Ovary (tissue), 9 donors: ENCODE data around the gene SLC22A14. TPM values are rescaled to one million over a fixed set of nuclear protein-coding genes. Genes with fewer than 3 reads are reported as not detected.

ENCODE experiments used
- DNase-seq, 5 donors: peaks; one replicate each; pipeline ENCODE4 v3.0.0-alpha.2; 2019 to 2020
- H3K27ac ChIP-seq, 2 donors: fragments of 200-600 bp; one replicate each; pipeline versions ENCODE4 v1.5.1 to v1.8.0; 2019 to 2022
- H3K27me3 ChIP-seq: fragments of 200-600 bp; one replicate; pipeline ENCODE4 v1.8.0; 2022
- H3K36me3 ChIP-seq: fragments of 200-600 bp; sonication (generic); one replicate; pipeline ENCODE4 v1.5.1; 2019
- H3K4me1 ChIP-seq: one replicate; pipeline ENCODE4 v1.8.1; 2013; ENCODE audit warnings: mild to moderate bottlenecking, moderate library complexity; ENCODE audit not compliant: insufficient read depth
- H3K4me3 ChIP-seq: fragments of 200-600 bp; sonication (generic); one replicate; pipeline ENCODE4 v1.5.1; 2017
- H3K9me3 ChIP-seq, 2 donors: fragments of 200-600 bp in 1 of 2; sonication (generic) in 1 of 2; one replicate each; pipeline versions ENCODE4 v1.5.1 to v1.8.1; 2013 to 2019; ENCODE audit warnings: mild to moderate bottlenecking in 1 of 2, moderate library complexity in 1 of 2
- CTCF ChIP-seq, 3 donors: fragments of 450-650 bp in 2 of 3; fragments of 200-600 bp in 1 of 3; IDR thresholded peaks; one replicate each; pipeline versions ENCODE4 v1.5.1 to v1.8.0; 2016 to 2022; ENCODE audit warnings: antibody characterized with exemption in 3 of 3, mild to moderate bottlenecking in 1 of 3
- EP300 ChIP-seq: sonication (generic); formaldehyde crosslinking; IDR thresholded peaks from one replicate; pipeline ENCODE4 v1.6.1; 2017; ENCODE audit warnings: antibody characterized with exemption
- POLR2A ChIP-seq: fragments of 450-650 bp; IDR thresholded peaks from one replicate; pipeline ENCODE4 v1.6.1; 2017; ENCODE audit warnings: antibody characterized with exemption, mild to moderate bottlenecking, moderate library complexity
- WGBS, 3 donors: extraction: QIAGEN DNeasy Blood & Tissue Kit in 1 of 3; methylation state at CpG; one replicate each; pipeline versions ENCODE4 v1.1.5 to v1.1.7; 2013 to 2017; 5-methylcytosine and 5-hydroxymethylcytosine counted together
- intact Hi-C, 4 donors: fragments of 100-400 bp; cut with DNase I; formaldehyde crosslinking; loops; one replicate each; pipeline versions ENCODE4 v1.11.0 to v1.15.1; 2022 to 2023
- polyA plus RNA-seq, 2 donors: library from polyadenylated mRNA; stranded (reverse); fragments of 200-250 nt in 1 of 2; fragments of 350-450 nt in 1 of 2; fragmentation: Illumina TruSeq in 1 of 2; extraction: RNeasy Lipid Tissue Mini Kit (QIAGEN cat#74804) in 1 of 2; gene quantifications; one replicate each; pipeline ENCODE4 v1.2.3, GENCODE V29; 2013 to 2014
- total RNA-seq, 7 donors: library from RNA; depleted of rRNA in 2 of 7; stranded (reverse); fragments of >200 nt in 2 of 7; fragmentation: NEBNext Ultra II Directional in 3 of 7; extraction: Animal tissue kit (Norgen Biotek cat#: 25700) in 3 of 7; gene quantifications; one replicate each; pipeline versions ENCODE4 v1.1.0 to v1.2.4, GENCODE V29; 2016 to 2023
- donor health status: DM: no; HTN: no; CAD: no; lungs with moderate emphysema.
- donor health status: DM: no; HTN: no; CAD: no.
- donor health status: Bipolar disorder and iron deficiency.
- donor health status: DM: yes; HTN: yes; CAD: no.
- donor health status: DM: no; HTN: no; CAD: no.
- donor health status: DM: yes; HTN: yes; CAD: no.

SLC22A14 gene
- total and polyA plus RNA-seq, 9 donors: 0.12 to 0.55 TPM; not detected in 7

- intact Hi-C loops: no loop called here
- no peaks in the 10 kb centered on the region for H3K36me3 ChIP-seq
- no peak overlapping the region for H3K27ac ChIP-seq
- no peaks in the 10 kb centered on the region for H3K9me3 ChIP-seq
- no peaks in the 10 kb centered on the region for H3K27me3 ChIP-seq
- no peak overlapping the region for H3K4me3 ChIP-seq
- WGBS, 3 donors: 82 to 92% (median 84%) methylated on average over 9 of the region's 9 CpGs
- TF ChIP-seq CTCF (IDR thresholded peaks at IDR 0.05): no peak
- no peak for TF ChIP-seq POLR2A
- no peak for TF ChIP-seq EP300
- no peaks in the 10 kb centered on the region for H3K4me1 ChIP-seq
- no peak for DNase-seq
Measured at GRCh38 chr3:38308456-38308855, 26.4 kb downstream of the SLC22A14 start.

- H3K27me3 ChIP-seq: no peaks in the 10 kb centered on the region
- no peak overlapping the region for H3K4me3 ChIP-seq
- H3K4me1 ChIP-seq: no peaks in the 10 kb centered on the region
- H3K36me3 ChIP-seq: no peaks in the 10 kb centered on the region
- DNase-seq: no peak
- intact Hi-C loops: no loop called here
- no peaks in the 10 kb centered on the region for H3K9me3 ChIP-seq
- TF ChIP-seq CTCF (IDR thresholded peaks at IDR 0.05): no peak
- TF ChIP-seq POLR2A: no peak
- no peak for TF ChIP-seq EP300
- H3K27ac ChIP-seq: no peak overlapping the region
- 85 to 90% (median 88%) methylated on average over 1 of the region's 1 CpG for WGBS, 3 donors
Measured at GRCh38 chr3:38311476-38311875, 29.4 kb downstream of the SLC22A14 start.

- Histone ChIP-seq H3K27me3 (no peaks in the 10 kb centered on the region), H3K27ac (no peak overlapping the region), H3K4me3 (no peak overlapping the region), H3K36me3 (no peaks in the 10 kb centered on the region), H3K4me1 (no peaks in the 10 kb centered on the region), H3K9me3 (no peaks in the 10 kb centered on the region)
- TF ChIP-seq EP300 (no peak), CTCF (IDR thresholded peaks at IDR 0.05) (no peak)
- 56 to 67% (median 57%) methylated on average over 2 of the region's 2 CpGs for WGBS, 3 donors
- no peak for DNase-seq
- intact Hi-C loops: no loop called here
Measured at GRCh38 chr3:38311941-38312340, 29.8 kb downstream of the SLC22A14 start.

- Histone ChIP-seq H3K27me3 (no peaks in the 10 kb centered on the region), H3K9me3 (no peaks in the 10 kb centered on the region), H3K36me3 (no peaks in the 10 kb centered on the region), H3K27ac (no peak overlapping the region), H3K4me1 (no peaks in the 10 kb centered on the region), H3K4me3 (no peak overlapping the region)
- no peak for DNase-seq
- WGBS, 3 donors: 86 to 95% (median 90%) methylated on average over 3 of the region's 3 CpGs
- no peak for TF ChIP-seq EP300
- no peak for TF ChIP-seq POLR2A
- TF ChIP-seq CTCF (IDR thresholded peaks at IDR 0.05): no peak
- intact Hi-C loops: no loop called here
Measured at GRCh38 chr3:38312356-38312755, 30.3 kb downstream of the SLC22A14 start.

- TF ChIP-seq CTCF (IDR thresholded peaks at IDR 0.05): no peak
- TF ChIP-seq POLR2A: no peak
- TF ChIP-seq EP300: no peak
- H3K27ac ChIP-seq: no peak overlapping the region
- H3K9me3 ChIP-seq: no peaks in the 10 kb centered on the region
- H3K36me3 ChIP-seq: no peaks in the 10 kb centered on the region
- intact Hi-C loops: no loop called here
- H3K4me3 ChIP-seq: no peak overlapping the region
- WGBS, 3 donors: 68 to 77% (median 77%) methylated on average over 5 of the region's 5 CpGs
- DNase-seq: no peak
- no peaks in the 10 kb centered on the region for H3K4me1 ChIP-seq
- no peaks in the 10 kb centered on the region for H3K27me3 ChIP-seq
Measured at GRCh38 chr3:38313263-38313662, 31.2 kb downstream of the SLC22A14 start.
